AG08395 (cell line): ENCODE measurements around the gene FALEC.
"Not testable (repeated sequence)": the region's sequence is repeated elsewhere in the genome, so short reads cannot be mapped to it uniquely, and the experiment has no call there.

ENCODE experiments used
- DNase-seq: peaks from one replicate; pipeline ENCODE4 v3.0.0; 2012; ENCODE audit warnings: mixed read lengths, low spot score

The FALEC gene

DNA sequence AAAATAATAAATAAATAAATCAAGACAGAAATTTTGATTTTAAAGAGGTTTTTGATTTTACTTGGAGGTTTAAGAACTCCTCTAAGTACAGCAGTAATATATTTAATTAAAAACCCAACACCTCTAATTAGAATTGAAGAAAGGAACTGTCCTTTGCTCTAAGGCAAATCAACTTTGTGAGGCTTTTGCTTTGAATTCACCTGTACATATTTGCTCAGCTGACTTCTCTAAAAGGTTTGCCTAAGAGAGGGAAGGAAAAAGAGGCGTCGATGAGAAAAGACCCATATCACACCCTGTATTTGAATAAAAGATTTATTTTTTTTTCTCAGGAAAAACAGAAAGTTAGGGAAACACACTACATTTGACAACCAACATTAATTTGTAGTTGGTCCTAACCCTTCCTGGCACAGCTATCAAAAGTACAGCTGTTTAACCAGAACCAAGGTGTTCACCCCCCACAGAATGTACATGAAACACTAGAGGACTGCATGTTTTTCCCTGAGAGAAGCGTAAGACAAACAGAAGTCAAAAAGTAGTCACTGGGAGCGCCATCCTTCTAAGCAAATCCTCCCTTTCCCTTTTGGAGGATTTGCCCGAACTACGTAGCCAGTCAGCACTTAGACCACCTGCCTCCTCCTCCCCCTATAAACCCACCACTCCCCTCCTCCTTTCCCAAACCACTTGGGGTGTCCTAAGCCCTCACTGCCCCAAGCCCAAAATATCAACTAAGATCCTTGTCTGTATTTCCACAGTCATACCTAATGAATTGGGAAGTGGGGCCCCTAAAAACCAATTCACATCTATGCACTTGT lies 58.9 kb downstream of the FALEC start:
- no peak for DNase-seq

GRCh38 chr1:150575072-150575489 lies 59.5 kb downstream of the FALEC start:
- DNase-seq, result no peak

DNA sequence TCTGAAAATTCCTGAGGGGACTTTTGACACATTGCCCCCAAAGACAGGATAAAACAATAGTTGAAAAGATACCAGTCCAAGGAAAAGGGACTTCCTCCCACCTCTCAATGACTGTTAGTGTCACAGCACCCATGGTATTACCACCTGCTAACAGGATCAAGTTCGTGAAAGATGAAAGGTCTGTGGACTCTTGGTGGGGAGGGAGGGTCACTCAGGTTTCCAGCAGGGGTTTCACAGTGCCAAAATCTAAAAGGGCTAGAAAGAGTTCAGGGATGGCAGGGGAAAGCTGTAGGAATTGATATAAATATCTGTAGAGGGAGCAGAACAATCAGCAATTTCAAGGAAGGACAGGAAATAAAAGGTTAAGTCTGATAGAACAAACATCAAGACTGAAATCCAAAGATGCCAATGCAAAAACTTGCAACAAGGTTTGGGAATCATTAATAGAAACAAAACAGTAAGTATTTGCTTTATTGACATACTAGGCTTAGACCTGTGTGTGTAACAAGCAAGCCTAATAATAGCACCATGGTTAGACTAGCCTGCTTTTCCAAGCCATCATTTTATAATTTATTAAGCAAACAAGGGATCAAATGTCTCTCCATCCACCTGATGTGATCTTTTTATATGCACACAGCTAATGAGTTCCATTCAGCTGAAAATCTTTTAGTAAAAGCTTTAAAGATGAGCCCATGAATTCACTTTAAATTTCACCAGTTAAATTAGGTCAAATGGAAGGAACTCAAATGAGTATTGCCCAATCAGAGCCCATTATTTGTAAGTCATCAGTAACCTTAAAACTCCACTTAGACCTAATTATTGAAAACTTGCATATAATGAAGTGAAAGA lies 60.2 kb downstream of the FALEC start:
- DNase-seq, result no peak

DNA sequence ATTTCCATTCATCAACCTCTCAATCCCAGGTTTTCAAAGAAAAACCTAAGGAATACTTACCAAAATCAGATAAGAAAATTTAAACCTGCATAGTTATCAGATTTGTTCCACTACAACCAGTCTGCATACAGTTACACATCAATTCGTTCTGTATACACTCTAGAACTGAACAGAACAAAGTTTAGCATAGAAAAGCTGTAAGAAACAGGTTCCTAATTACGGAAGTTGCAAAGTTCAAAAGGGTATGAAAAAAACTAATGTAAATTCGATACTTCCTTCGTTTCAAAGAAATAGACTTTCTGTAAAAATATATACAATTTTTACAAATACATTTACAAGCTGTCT lies 60.8 kb downstream of the FALEC start:
- no peak for DNase-seq

DNA sequence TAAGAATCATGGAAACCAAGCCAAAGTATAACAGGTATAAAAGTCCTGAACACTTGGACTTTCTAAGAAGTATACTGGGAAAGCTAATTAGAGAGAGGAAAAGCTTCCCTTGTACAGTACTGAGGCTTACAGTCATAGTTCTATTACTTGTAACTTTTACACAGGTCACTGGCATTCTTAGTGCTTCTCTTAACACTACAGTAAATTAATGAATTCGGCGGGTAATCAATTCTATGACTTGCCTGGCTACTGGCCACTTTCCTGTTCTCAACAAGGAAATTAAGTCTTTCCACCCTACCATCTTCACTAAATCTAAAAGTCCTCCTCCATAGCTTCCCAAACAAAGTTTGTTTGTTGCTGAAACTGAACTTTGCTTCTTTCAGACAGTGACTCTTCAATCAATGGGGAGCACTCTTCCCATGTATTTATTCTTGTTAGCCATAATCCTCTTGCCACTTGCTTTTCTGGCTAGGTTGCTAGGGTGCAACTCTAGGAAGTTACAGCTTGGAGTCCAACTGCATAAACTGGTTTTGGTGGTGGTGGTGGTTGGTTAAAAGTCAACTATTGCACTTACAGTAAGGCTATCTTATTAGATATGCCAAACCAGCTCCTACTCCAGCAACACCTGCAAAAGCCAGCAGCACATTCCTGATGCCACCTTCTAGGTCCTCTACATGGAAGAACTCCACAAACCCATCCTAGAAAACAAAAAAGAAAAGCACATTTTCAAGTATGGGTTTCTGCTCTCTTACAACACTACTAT lies 61.4 kb downstream of the FALEC start:
- no peak for DNase-seq

GRCh38 chr1:150577557-150578271 lies 62.2 kb downstream of the FALEC start:
- no peak for DNase-seq

GRCh38 chr1:150578272-150579109 lies 62.9 kb downstream of the FALEC start:
- peak; percentile 73 for DNase-seq

DNA sequence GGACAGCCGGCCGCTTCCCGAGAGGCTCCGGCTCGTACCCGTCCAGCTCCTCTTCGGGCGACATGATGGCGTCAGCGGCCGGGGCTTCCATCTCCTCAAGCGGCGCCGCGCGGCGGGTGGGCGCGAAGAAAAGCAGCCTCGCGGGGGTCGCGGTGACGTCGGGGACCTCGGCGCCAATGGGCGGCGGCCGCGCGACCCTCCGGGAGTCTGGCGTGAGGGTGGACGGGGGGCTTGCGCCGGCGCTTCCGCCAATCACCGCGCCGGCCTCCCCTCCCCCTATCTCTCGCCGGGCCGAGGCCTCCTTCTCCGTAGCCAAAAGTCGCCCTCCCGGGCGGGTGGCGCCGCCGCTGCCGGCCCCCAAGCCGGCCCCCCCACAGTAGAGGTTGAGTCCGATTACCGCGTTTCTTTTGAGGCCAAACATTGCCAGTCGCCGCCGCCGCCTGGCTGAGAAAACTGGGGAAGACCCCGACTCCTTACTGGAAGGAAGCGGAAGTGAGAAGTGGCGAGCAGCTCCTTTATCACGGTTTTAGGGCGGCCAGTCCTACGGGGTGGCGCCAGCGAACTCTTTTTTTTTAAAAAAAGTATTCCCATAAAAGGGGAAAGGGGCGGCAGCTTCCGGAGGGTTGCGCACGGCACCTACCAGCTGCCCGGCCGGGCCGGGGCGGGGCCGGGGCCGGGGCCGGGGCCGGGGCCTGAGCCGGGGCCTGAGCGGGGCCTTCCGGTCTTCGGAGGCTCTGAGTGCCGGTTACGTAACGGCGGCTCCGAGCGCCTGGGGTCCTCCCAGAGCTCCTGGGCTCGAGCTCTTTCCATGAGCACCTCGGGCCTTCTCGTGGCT lies 63.8 kb downstream of the FALEC start, which contains the start of gene MCL1:
TSS of gene MCL1 (minus strand) at position 501 of the 835 bp plus-strand sequence. CDS start at position 421, 80 bp downstream.
- DNase-seq, result peak; percentile 94

GRCh38 chr1:150579945-150580642 lies 64.5 kb downstream of the FALEC start:
- no peak for DNase-seq

DNA sequence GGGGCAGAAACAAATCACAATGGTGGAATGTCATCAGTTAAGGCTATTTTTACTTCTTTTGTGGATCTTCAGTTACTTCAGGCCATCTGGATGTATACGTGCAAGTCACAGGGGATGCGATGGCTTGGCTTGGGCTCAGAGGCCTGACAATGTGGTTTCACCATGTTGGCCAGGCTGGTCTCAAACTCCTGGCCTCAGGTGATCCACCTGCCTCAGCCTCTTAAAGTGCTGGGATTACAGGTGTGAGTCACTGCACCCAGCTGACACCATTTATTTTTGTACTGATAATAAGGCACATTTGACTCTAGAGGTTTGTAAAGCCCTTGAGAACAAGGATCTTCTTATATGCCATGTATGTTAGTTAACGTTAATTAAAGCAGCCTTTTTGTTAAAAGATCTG lies 65.4 kb downstream of the FALEC start:
- DNase-seq, result not testable (repeated sequence)

DNA sequence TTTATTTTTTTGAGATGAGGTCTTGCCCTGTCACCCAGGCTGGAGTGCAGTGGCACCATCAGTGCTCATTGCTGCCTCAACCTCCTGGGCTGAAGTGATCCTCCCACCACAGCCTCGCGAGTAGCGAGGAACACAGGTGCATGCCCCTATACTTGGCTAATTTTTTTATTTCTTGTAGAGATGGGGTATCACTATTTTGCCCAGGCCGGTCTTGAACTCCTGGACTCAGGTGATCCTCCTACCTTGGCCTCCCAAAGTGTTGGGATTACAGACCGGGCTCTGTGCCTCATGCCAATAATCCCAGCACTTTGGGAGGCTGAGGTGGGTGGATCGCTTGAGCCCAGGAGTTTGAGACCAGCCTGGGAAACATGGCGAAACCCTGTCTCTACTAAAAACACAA lies 65.9 kb downstream of the FALEC start:
- not testable (repeated sequence) for DNase-seq

GRCh38 chr1:150581962-150582361 lies 66.4 kb downstream of the FALEC start:
- DNase-seq, result not testable (repeated sequence)

- DNase-seq, result peak; percentile 17
Measured at GRCh38 chr1:150582371-150582770, 66.8 kb downstream of the FALEC start.
